ENCODE results near the gene DGLUCY. TPM values are rescaled to one million over a fixed set of nuclear protein-coding genes. Genes with fewer than 3 reads are reported as not detected.

DGLUCY gene
- total and polyA plus RNA-seq, 2 of the 13 experiments (the other 11 are each of a cell fraction or from before 2014, with no cell fraction given): 14.8 to 36.3 TPM

GRCh38 chr14:91264151-91265150 lies 150.6 kb downstream of the DGLUCY start (continued):
- TF ChIP-seq ZNF646 (CRISPR knock-in tag; IDR thresholded peaks at IDR 0.05): no peak
- TF ChIP-seq GMEB1 (CRISPR knock-in tag; IDR thresholded peaks at IDR 0.05; ENCODE audit: borderline replicate concordance): no peak
- 0 out of 2 replicates have a peak, but pooled peaks have one; percentile 31 for TF ChIP-seq ZNF576 (CRISPR knock-in tag; IDR thresholded peaks at IDR 0.05)
- TF ChIP-seq RAD51 (IDR thresholded peaks at IDR 0.05; ENCODE audit: borderline replicate concordance): no peak
- TF ChIP-seq ZFP90 (CRISPR knock-in tag; IDR thresholded peaks at IDR 0.05; ENCODE audit: borderline replicate concordance): no peak
- TF ChIP-seq E2F2 (CRISPR knock-in tag; IDR thresholded peaks at IDR 0.05; ENCODE audit: borderline replicate concordance): no peak
- no peak for TF ChIP-seq HOXA7 (CRISPR knock-in tag; IDR thresholded peaks at IDR 0.05)
- no peak for TF ChIP-seq CEBPZ (IDR thresholded peaks at IDR 0.05; ENCODE audit: low read length)
- peak; percentile 38; the same call in 1 of the 2 replicates for TF ChIP-seq UBTF (CRISPR knock-in tag; IDR thresholded peaks at IDR 0.05)

Measured in HepG2 (cell line).